Loucy (cell line): Measurements from ENCODE around the gene RETREG3.

ENCODE experiments used
- EZH2phosphoT487 ChIP-seq: fragments of 200-600 bp; IDR thresholded peaks from 2 replicates; pipeline ENCODE4 v1.6.1; 2018; ENCODE audit warnings: antibody characterized with exemption, mild to moderate bottlenecking, moderate library complexity, borderline replicate concordance
- TF ChIP-seq, protein P1 (sequence below): fragments of 200-600 bp; sonication (generic); conservative IDR thresholded peaks from 2 replicates; pipeline ENCODE4 v1.5.1; 2014; ENCODE audit warnings: mild to moderate bottlenecking, antibody characterized with exemption, low read length

- TF ChIP-seq, protein P1, sequence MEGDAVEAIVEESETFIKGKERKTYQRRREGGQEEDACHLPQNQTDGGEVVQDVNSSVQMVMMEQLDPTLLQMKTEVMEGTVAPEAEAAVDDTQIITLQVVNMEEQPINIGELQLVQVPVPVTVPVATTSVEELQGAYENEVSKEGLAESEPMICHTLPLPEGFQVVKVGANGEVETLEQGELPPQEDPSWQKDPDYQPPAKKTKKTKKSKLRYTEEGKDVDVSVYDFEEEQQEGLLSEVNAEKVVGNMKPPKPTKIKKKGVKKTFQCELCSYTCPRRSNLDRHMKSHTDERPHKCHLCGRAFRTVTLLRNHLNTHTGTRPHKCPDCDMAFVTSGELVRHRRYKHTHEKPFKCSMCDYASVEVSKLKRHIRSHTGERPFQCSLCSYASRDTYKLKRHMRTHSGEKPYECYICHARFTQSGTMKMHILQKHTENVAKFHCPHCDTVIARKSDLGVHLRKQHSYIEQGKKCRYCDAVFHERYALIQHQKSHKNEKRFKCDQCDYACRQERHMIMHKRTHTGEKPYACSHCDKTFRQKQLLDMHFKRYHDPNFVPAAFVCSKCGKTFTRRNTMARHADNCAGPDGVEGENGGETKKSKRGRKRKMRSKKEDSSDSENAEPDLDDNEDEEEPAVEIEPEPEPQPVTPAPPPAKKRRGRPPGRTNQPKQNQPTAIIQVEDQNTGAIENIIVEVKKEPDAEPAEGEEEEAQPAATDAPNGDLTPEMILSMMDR: no peak
- no peak for TF ChIP-seq EZH2phosphoT487
Measured at GRCh38 chr17:42568341-42569111, 40.6 kb downstream of the RETREG3 start.
